HG02642 (cell line): ENCODE measurements around the gene MTTP.
A peak's percentile ranks its signal among the peaks of the same experiment; 100 is the strongest.
"Not testable (repeated sequence)": the region's sequence is repeated elsewhere in the genome, so short reads cannot be mapped to it uniquely, and the experiment has no call there.

Source experiments
- ATAC-seq: cut with Tn5 transposase; IDR thresholded peaks from one replicate; pipeline ENCODE4 v1.9.1; 2021; ENCODE audit warnings: mild to moderate bottlenecking; ENCODE audit not compliant: unreplicated experiment, poor library complexity

Gene MTTP

DNA sequence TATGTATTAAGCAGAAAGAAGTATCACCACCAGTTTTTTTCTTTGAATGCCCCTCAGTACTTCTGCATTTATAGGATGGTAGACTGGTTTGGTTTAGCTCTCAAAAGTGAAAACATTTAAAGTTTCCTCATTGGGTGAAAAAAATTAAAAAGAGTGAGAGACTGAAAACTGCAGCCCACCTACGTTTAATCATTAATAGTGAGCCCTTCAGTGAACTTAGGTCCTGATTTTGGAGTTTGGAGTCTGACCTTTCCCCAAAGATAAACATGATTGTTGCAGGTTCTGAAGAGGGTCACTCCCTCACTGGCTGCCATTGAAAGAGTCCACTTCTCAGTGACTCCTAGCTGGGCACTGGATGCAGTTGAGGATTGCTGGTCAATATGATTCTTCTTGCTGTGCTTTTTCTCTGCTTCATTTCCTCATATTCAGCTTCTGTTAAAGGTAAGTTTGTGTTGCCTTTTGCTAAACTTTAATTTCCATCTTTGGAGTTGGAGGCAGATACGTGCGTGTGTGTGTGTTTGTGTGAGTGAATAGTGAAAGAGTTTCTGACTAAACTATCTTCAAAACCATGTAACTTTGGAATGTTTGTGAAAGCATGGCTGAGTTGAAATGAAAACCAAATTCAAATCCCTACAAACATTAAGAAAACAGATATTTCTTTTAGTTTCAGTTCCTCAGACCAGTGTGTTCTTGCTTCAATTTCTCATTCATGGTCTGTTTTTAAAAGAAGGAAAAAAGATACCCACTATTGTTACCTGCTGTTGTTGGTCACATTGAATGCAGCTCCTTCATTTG lies at the start of gene MTTP:
TSS of gene MTTP (plus strand) at position 295 of the 795 bp plus-strand sequence. CDS start at position 381, 86 bp downstream.
- peak; percentile 80 for ATAC-seq

DNA sequence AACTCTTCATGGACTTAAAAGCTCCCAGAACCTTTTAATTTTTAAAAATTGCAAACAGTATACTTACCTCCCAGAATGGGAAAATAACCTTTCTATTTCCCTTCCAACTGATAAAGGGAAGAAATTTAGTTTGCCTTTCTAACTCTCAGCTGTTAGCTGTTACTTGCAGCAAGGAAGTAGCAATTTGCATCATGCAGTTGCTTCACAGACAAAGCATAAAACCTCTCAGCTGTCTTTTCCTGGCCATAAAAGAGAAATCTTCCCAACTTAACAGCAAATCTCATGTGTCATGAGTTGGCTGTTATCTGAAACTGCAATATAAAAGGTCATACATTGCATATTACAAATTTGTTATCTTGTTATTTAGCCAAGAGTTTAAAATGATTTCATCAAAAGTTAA lies 45.4 kb upstream of the MTTP start:
- ATAC-seq, result no peak

DNA sequence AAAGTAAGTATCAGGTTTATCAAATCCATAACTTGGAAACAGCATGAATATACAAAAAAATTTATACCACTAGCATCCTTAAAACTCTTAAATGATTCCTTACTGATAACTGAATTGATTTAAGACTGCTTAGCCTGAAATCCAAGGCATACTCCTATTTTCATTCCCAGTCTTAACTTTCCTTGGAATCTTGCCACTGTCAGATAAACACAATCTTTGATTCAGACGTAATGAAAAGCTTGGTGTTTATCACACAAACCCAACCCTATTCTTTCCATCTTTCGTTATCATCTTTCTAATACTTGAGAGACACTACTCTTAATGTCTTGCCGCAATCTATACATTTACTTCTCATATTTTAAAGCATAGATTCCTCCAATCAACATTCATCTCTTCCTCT lies 44.7 kb upstream of the MTTP start:
- ATAC-seq, result no peak

DNA sequence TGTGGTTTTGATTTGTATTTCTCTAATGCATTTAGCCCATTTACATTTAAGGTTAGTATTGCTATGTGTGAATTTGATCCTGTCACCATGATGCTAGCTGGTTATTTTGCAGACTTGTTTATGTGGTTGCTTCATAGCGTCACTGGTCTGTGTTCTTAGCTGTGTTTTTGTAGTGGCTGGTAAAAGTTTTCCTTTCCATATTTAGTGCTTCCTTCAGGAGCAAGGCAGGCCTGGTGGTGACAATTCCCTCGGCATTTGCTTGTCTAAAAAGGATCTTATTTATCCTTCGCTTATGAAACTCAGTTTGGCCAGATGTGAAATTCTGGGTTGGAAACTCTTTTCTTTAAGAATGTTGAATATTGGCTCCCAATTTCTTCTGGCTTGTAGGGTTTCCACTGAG lies 39.9 kb upstream of the MTTP start:
- not testable (repeated sequence) for ATAC-seq

DNA sequence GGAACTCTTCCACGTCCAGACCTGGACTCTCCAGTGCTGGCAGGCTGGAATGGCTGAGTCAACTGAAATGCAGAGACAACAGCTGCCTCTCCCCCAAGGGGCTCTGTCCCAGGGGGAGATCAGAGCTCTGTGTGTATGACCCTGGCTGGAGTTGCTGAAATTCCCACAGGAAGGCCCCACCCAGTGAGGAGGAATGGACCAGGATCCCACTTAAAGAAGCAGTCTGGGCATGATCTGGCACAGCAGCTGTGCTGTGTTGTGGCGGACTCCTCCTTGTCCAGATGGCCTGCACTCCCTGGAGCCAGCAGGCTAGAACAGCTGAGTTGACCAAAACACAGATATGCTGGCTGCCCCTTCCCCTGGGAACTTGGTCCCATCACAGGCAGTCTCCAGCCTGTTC lies 38.4 kb upstream of the MTTP start:
- no peak for ATAC-seq

DNA sequence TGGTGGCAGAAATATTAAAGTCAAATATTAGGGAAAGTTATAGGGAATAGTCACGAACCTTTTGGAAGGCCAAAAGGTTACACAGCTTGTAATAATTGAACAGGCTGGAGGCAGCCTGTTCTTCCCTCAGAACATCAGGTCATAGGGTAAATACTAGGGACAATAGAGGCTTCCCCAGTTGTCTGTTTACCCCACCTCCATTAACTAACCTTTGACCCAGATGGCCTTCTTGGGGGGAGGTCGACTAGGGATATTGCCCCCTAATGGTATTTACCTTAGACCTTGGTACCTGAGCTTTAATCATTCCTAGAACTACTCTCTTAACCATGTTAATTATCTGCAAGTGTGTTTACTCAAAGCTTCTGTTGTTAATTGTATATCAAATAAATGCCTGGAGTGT lies 37.8 kb upstream of the MTTP start:
- no peak for ATAC-seq

DNA sequence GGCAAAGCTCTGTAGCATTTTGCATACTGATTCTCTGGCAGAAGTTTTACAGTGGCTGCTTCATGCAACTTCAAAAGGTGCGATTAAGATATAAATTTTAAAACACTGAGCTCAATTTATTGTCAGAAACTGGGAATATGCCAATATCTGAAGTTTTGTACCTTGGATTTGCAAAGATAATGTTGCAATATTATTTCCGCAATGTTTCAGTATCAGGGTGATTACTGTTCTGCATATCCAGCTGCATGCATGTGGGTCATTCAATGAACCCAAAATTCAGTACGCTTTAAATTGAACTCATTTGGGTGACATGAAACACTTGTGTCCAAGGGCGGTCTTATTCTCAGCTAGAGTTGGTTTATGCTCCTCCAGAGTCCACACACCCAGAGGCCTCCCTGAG lies 37.0 kb upstream of the MTTP start:
- no peak for ATAC-seq

DNA sequence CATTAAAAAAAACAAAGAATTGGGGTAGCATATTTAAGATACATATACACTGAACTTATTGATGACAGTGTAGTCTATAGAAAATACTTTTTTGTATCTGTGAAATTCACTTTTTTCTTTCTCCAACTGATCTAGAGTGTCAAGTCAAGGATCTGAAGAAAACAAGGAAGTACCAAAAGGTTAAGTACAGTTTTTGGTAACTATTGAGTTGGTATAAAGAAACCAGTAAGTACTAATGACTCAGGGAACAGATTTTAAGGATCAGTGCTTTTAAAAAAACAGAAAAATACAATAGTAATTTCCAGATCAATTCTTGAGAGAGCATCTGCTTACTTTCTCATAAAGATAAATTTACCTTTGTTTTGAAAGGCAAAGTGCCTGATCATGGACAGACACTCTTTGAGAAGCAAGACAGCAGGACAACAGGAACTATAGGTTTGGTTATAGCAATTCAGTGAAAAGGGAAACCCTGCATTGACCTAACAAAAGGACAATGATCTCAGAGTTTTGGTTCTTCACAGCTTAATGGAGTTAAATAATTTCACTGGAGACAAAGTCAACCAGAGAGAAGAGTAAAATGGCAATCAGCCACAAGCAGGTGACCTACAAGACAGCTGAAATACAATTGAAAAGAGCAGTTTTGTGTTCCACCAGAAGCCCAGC lies 34.2 kb upstream of the MTTP start:
- ATAC-seq, result no peak

DNA sequence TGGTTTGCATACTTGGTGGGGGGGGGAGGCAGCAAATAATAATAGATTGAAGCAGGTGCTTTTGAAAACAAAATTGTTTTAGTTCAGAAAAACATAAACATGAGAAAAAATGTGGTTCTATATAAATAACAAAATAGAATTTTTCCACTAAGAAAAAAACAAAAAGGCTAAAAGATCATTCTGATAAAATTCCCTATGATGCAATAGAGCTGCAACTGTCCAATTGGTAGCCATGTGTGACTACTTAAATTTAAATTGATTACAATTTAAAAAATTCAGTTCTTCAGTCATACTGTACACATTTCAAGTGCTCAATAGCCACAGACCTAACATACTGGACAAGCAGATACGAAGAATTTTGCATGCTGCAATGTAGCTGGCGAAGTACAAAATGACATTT lies 21.8 kb upstream of the MTTP start:
- no peak for ATAC-seq

DNA sequence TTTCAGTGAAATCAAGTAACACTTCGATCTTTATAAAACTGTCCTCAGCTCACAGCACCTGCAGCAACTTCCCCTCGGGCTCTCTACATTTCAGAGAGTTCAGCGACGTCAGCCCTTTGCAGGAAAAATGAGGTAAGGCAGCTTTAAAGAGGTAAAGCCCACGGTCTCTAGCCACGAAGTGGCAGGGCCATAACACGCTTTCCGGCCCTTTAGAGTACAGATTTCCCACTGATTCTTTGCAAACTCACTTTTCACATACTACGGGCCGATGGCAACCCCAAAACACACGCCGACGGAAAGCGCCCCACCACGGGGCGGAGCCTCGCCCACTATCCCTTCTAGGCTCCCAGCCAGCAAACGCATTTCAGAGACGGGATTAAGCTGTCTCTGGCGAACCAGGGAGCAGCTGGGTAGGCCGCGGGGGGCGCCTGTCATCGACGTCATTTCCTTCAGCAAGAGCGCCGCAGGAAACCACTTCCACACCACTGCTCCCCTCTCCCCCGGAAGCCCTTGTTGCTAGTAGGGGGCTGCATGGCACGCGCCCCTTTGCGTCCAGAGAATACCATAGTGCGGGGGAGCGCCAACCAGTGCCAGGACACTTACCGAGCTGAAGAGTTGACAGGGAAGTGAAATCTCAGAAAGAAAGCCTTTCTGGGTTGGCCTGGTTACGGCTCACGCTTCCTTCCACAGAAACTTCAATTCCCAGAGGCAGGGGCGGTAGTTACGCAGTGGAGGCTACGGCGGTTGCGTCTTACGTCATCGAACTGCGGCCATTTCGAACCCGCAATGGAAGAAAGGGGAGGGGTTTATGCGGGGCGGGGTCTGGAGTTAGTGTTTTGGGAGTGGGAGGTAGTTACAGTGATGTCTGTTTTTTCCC lies 11.1 kb upstream of the MTTP start, which contains the start of gene TRMT10A:
TSS of gene TRMT10A (minus strand) at position 730 of the 877 bp plus-strand sequence. CDS start 4,701 bp downstream, outside the sequence.
- ATAC-seq, result peak; percentile 97

DNA sequence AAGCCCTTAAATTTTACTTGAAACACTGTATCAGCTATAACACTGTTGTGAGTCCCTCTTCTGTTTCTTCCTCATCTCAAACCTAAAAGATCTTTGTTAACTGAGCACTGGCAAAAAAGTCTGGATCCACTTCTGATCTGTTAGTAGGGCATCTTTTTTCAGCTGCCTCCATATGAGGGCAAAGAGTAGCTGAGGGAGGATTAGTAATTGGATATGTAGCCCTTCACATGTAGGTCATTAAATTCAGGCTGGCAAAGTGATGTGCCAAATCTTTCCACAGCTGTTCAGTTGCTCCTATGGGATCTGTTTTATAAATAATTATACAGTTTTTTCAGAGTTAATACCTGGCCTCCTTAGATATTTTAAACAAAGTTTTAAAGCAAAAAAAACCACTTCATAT lies 9.7 kb upstream of the MTTP start:
- ATAC-seq, result no peak

DNA sequence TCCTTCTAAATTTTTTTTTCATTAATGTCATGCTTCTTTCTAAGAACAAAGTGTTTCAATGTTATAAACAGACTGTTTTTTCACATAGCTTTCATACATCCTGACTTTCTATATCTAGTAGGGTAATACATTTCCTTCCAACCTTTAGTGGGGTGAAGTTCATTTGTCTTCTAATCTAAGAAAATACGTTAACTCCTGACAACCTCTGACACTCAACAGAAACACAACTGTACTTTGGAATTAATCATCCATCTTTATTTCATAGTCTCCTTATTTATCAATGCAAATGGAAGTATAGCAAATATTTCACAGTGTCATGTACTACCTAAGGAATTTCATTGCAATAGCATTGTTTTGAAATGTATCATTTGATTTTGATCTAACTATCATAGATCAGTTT lies 2.7 kb upstream of the MTTP start:
- ATAC-seq, result no peak

DNA sequence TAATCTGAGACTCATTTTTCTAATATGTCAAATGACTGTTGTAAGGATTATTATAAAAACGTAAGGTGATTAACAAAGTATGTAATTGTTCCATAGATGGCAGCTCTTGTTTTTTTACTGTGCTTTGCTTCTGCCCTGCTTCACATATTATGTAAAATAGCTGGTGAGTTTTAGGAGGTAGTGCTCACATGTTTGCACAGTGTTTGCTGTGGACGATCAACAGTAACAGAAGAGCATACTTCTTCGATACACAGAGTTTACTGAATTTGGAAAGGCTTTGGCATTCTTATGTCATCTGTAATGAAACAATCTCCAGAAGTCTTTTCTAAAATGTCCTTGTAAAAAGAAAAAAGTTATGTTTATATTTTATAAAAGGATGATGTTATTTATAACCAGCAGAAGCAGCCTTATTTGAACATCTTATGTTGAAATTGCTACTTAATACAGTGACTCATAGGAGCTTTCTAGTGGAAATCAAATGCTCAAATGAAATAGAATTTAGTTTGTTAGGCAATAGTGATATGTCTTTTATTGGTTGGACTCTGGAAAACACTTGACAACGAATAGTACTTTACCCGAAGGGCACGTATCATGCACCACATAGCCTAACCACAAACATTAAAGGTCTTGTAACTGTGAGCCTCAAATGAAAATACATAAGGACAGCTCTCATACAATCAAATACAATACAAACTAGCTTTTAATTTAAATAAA lies 1.9 kb upstream of the MTTP start:
- ATAC-seq, result no peak

DNA sequence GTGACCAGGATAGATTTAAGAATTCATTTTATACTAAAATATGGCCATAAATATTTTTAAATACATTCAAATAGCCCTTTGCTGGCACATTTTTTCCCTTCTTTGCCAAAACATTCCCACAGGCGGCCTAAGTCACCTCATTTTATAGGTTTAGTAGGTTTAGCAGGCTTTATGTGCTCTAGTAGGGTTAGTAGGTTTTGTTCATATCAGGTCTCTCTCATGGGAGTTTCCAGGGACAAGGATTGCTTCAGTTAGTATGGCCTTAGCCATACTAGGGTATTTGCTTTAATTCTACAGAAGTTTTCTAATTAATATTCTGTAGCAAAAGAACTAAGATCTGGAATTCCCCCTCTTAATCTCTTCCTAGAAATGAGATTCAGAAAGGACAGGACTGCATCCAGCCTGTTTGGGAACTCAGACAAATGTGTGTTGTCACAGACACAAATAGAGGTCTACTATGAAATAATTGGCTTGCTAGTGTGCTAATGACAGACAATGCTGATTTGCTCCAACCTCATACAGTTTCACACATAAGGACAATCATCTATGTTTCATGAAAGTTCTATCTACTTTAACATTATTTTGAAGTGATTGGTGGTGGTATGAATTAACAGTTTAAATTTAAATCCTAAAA lies 772 bp upstream of the MTTP start:
- ATAC-seq, result no peak

DNA sequence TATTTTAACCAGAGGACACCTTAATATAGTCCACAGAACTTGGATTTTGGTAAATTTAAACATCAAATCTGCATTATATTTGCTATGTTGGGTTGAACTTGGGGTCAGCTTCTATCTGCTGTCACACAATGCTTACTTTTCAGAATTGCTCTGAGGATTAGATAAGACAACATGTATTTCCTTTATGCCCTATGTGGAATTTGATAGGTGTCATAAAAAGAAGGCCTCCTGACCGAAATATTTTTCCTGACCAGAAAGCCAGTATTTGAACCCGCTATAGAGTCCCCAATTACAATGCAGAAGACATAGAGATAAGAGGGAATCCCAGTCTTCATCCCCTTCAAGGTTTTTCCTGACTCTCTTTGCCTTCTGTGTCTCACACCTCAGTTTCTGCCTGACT lies 4.1 kb downstream of the MTTP start:
- no peak for ATAC-seq

DNA sequence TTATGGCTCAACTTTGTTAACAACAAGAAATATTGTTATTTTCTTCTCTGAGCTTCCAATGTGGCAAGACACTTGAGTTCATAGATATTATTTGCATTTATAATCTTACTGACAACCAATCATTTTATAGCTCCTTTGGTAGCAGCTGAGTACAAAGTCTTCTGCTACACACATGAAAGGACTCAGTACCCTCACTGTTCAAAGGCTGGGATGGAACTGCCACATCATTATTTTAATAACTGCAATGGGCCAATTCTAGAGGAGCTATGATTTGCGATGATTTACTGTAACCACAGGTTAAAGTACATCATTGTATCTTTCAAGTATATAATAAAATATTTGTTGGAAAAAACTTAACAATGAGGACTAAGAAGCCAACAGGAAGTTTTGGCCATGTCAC lies 10.9 kb downstream of the MTTP start:
- ATAC-seq, result no peak

DNA sequence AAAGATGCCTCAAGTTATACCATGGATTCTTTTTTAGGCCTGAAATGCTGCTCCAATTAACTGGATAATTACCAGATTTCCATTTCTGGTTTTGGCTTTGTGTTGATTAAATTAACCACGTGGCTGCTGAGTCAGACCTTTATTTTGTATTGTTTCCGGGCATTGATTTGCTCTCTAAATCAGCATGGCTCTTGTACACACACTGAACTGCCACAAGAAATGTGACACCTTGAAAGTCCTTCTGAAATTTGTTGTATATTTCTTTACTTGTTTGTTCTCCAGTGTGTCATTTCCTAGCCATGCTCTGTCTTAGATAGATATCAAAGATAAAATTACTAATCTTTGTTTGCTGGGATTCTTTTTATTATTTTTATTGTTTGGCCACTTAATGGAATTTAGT lies 11.7 kb downstream of the MTTP start:
- no peak for ATAC-seq

DNA sequence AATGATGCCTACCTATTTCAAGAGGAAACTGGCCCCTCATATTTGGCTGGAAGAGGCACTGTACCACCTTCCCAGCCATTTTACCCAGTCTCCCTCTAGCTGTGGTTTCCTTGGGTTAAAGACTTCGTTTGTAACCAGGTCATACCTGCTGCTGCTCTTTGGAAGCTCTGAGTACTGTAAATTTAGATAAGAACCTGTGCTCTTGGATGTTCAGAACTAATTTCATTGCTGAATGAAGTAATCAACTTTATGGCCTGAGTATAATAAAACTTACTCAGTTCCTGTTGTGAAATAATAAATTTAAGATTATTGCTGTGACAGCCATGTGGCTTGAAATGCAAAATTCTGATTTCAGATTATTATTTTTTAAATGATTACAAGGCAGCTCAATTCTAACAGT lies 12.2 kb downstream of the MTTP start:
- ATAC-seq, result no peak

DNA sequence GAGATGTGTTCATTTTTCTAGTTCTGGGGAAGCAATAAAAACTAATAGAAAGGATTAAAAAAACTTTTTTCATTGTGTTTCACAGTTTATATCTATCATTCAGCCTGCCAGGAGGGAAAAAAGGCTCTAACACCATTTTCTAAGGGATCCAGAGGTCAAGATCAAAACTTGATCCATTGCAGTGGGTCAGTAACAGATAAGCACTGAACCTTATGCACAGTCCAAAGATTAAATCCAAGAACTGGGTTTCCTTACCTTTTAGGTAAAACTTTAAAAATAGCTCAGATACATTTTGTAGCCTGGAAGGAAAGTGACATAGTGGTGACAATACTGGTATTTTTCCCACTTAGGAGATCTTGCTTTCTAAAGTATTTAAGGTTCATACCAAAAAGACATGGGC lies 12.7 kb downstream of the MTTP start:
- ATAC-seq, result no peak

DNA sequence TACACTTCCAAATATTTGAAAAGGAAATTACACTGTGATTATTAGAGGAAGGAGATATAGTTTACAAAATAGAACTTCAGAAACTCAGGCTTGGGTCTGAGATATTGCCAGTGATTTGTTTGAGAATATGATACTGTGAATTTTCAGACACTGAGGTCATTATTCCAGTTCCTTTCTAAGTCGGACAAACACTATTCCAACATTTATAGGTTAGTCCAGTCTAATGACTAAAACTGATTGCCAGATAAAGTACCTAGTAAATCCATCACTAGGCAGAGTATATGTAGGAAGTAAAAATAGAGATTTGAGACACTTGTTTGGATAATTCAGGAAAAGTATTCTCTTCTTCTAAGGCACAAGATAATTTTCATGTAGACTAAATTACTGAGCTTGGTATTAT lies 13.2 kb downstream of the MTTP start:
- ATAC-seq, result no peak
